Left ventricle myocardium inferior (tissue), 1 donor: ENCODE results near the gene ETV7. TPM values are rescaled to one million over a fixed set of nuclear protein-coding genes. Genes with fewer than 3 reads are reported as not detected.

Experiments
- DNase-seq: peaks from one replicate; pipeline ENCODE4 v3.0.0-alpha.2; 2020
- H3K27ac ChIP-seq: fragments of 200-600 bp; replicated peaks from 2 replicates; pipeline ENCODE4 v1.8.0; 2021
- H3K27me3 ChIP-seq: fragments of 200-600 bp; 2 replicates; pipeline ENCODE4 v1.8.0; 2021; ENCODE audit warnings: low read depth
- H3K36me3 ChIP-seq: fragments of 200-600 bp; 2 replicates; pipeline ENCODE4 v1.8.0; 2021
- H3K4me1 ChIP-seq: fragments of 200-600 bp; 2 replicates; pipeline ENCODE4 v1.8.0; 2021
- H3K4me3 ChIP-seq: fragments of 200-600 bp; 2 replicates; pipeline ENCODE4 v1.8.0; 2021; ENCODE audit warnings: mild to moderate bottlenecking, moderate library complexity
- H3K9me3 ChIP-seq: fragments of 200-600 bp; replicated peaks from 2 replicates; pipeline ENCODE4 v1.8.0; 2021
- intact Hi-C: fragments of 100-400 bp; cut with micrococcal nuclease; formaldehyde crosslinking; loops from one replicate; pipeline ENCODE4 v1.11.0; 2022
- total RNA-seq: library from RNA; stranded (reverse); fragmentation: NEBNext Ultra II Directional; extraction: Animal tissue kit (Norgen Biotek cat#: 25700); gene quantifications from one replicate; pipeline ENCODE4 v1.2.1, GENCODE V29; 2021
- TF ChIP-seq, protein P1 (sequence below): fragments of 200-600 bp; IDR thresholded peaks from 2 replicates; pipeline ENCODE4 v1.8.0; 2021; ENCODE audit warnings: antibody characterized with exemption, mild to moderate bottlenecking, borderline replicate concordance
- donor health status: DM: no; HTN: yes; CAD: no; lungs with severe emphysema.

The ETV7 gene
- total RNA-seq, 1 donor from 2014 or later: not detected

DNA sequence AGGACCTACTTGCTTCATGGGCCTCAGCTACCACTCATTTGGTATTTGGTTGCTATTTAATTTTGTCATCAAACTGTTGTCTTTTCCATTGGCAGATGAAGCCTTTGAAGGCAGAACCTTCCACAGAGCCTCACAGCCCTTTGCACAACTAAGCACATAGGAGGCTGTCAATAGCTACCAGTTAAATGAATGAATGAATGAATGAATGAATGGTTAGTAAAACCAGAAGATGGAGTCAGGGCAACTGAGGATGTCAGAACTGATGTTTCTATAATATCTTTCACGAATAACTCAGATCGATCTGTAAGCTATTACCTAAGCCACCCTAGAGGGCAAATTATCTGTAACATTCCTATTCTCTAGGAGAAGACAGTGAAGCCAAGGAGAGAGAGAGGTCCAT, 69.8 kb downstream of the ETV7 start:
- no peaks in the 10 kb centered on the region for H3K4me1 ChIP-seq
- H3K36me3 ChIP-seq: no peaks in the 10 kb centered on the region
- DNase-seq: no peak
- no peak overlapping the region for H3K4me3 ChIP-seq
- intact Hi-C loops: no loop called here
- H3K9me3 ChIP-seq: no peaks in the 10 kb centered on the region
- TF ChIP-seq, protein P1, sequence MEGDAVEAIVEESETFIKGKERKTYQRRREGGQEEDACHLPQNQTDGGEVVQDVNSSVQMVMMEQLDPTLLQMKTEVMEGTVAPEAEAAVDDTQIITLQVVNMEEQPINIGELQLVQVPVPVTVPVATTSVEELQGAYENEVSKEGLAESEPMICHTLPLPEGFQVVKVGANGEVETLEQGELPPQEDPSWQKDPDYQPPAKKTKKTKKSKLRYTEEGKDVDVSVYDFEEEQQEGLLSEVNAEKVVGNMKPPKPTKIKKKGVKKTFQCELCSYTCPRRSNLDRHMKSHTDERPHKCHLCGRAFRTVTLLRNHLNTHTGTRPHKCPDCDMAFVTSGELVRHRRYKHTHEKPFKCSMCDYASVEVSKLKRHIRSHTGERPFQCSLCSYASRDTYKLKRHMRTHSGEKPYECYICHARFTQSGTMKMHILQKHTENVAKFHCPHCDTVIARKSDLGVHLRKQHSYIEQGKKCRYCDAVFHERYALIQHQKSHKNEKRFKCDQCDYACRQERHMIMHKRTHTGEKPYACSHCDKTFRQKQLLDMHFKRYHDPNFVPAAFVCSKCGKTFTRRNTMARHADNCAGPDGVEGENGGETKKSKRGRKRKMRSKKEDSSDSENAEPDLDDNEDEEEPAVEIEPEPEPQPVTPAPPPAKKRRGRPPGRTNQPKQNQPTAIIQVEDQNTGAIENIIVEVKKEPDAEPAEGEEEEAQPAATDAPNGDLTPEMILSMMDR: no peak
- no peak overlapping the region for H3K27ac ChIP-seq
- H3K27me3 ChIP-seq: peaks cover 61% of the 10 kb centered on the region

Other genes with a start within 250 kb of the ETV7 start
- gene BRPF3, start 190.9 kb downstream of the ETV7 start, total RNA-seq: 18.0 TPM
- gene PNPLA1, start 117.6 kb downstream of the ETV7 start, total RNA-seq: not detected
- not detected for gene BNIP5, start 50.8 kb downstream of the ETV7 start, total RNA-seq
- not detected for gene PXT1, start 55.2 kb upstream of the ETV7 start, total RNA-seq
- 21.3 TPM for gene KCTD20, start 55.3 kb upstream of the ETV7 start, total RNA-seq
- 25.5 TPM for gene STK38, start 159.8 kb upstream of the ETV7 start, total RNA-seq
- 119 TPM for gene SRSF3, start 206.7 kb upstream of the ETV7 start, total RNA-seq